ENCODE data around the gene PLEKHA7. TPM values are rescaled to one million over a fixed set of nuclear protein-coding genes. Genes with fewer than 3 reads are reported as not detected.

Gene PLEKHA7
- total and polyA plus RNA-seq, 2 of the 13 experiments (the other 11 are each of a cell fraction or from before 2014, with no cell fraction given) = 17.5 to 18.7 TPM

GRCh38 chr11:16799890-16800289 lies 214.3 kb downstream of the PLEKHA7 start (continued):
- TF ChIP-seq ZNF512B (CRISPR knock-in tag; IDR thresholded peaks at IDR 0.05; ENCODE audit: borderline replicate concordance) (no peak), KAT7 (CRISPR knock-in tag; IDR thresholded peaks at IDR 0.05; ENCODE audit: borderline replicate concordance) (no peak), RFXANK (CRISPR knock-in tag; IDR thresholded peaks at IDR 0.05) (no peak), ZHX2 (IDR thresholded peaks at IDR 0.05; ENCODE audit: low read depth) (no peak), ZHX2 (CRISPR knock-in tag; IDR thresholded peaks at IDR 0.05; ENCODE audit: borderline replicate concordance) (no peak), ZNF329 (CRISPR knock-in tag; IDR thresholded peaks at IDR 0.05; ENCODE audit: low read depth) (no peak), THRA (CRISPR knock-in tag; IDR thresholded peaks at IDR 0.05; ENCODE audit: borderline replicate concordance) (no peak), ARHGAP35 (CRISPR knock-in tag; IDR thresholded peaks at IDR 0.05; ENCODE audit: borderline replicate concordance) (no peak), SAFB2 (CRISPR knock-in tag; IDR thresholded peaks at IDR 0.05; ENCODE audit: borderline replicate concordance, low read depth) (no peak), U2AF1 (optimal IDR thresholded peaks at IDR 0.05; ENCODE audit: low read depth, low read length) (no peak), PRPF4 (IDR thresholded peaks at IDR 0.05; ENCODE audit: low read depth, low read length, poor library complexity, severe bottlenecking) (no peak), FOXP4 (CRISPR knock-in tag; IDR thresholded peaks at IDR 0.05) (no peak), IRF9 (CRISPR knock-in tag; IDR thresholded peaks at IDR 0.05; ENCODE audit: borderline replicate concordance) (no peak), ZBTB14 (CRISPR knock-in tag; IDR thresholded peaks at IDR 0.05) (no peak), ZNF547 (CRISPR knock-in tag; IDR thresholded peaks at IDR 0.05) (no peak)
